ENCODE results near the gene CTSA. TPM values are rescaled to one million over a fixed set of nuclear protein-coding genes. Genes with fewer than 3 reads are reported as not detected.

The CTSA gene
- 114 and 142 TPM in 2 replicates for total RNA-seq (2014; rRNA removed; shearing (Covaris generic))

DNA sequence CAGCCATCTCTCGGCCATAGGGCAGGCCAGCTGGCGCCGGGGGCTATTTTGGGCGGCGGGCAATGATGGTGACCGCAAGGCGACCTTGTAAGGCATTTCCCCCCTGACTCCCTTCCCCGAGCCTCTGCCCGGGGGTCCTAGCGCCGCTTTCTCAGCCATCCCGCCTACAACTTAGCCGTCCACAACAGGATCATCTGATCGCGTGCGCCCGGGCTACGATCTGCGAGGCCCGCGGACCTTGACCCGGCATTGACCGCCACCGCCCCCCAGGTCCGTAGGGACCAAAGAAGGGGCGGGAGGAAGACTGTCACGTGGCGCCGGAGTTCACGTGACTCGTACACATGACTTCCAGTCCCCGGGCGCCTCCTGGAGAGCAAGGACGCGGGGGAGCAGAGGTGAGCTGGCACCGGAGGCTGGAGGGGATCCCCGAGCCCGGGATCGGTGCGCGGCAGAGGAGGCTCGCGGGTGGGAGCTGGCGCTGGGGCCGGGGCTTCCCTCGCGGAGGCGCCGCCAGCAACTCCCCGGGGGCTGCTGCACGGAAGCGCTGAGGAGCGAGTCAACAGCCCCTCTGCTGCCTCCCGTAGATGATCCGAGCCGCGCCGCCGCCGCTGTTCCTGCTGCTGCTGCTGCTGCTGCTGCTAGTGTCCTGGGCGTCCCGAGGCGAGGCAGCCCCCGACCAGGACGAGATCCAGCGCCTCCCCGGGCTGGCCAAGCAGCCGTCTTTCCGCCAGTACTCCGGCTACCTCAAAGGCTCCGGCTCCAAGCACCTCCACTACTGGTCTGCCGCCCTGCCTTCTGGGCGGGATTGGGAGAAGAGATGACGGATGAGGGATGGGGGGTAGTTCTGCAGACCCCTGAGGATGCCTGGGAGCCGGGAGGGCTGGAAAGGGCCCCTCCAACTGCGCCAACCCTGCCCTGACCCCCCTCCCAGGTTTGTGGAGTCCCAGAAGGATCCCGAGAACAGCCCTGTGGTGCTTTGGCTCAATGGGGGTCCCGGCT lies at the start of gene CTSA, which contains the start of gene NEURL2:
Gene CTSA, plus strand, starts transcription at position 351 of the 999 bp plus-strand sequence. Its CDS starts 234 bp downstream, at position 585.
Gene NEURL2, minus strand, starts transcription at position 224 of the 999 bp plus-strand sequence. Its CDS starts 217 bp downstream, at position 7.
- peak; percentile 87 for DNase-seq (ENCODE audit: low spot score)

- no peak for DNase-seq (ENCODE audit: low spot score)
Measured at GRCh38 chr20:45841407-45842129, 49.6 kb upstream of the CTSA start.

- DNase-seq (ENCODE audit: low spot score), result peak; percentile 28
Measured at GRCh38 chr20:45842169-45842812, 48.8 kb upstream of the CTSA start.

- DNase-seq (ENCODE audit: low spot score), result no peak
Measured at GRCh38 chr20:45843506-45843905, 47.6 kb upstream of the CTSA start.

GRCh38 chr20:45845452-45845851 lies 45.7 kb upstream of the CTSA start:
- DNase-seq (ENCODE audit: low spot score), result no peak

DNA sequence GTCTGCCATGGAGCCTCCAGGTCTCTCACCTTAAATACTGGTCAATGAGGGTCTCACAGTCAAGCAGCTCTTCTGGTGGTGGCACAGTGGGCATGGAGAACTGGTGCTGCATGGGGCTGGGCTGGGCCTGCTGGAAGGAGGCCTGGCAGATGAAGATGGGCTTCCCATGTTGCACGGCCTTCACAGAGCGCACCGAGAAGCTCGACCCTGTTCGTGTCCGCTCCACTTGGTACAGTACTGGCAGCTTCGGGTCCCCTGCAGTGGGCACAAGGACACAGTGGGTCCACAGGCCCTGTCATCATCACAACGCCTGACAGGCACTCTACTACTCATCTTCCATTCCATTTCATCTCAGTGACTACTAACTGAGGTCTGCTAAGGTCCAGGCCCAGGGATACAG lies 42.7 kb upstream of the CTSA start:
- DNase-seq (ENCODE audit: low spot score), result no peak

- DNase-seq (ENCODE audit: low spot score), result no peak
Measured at GRCh38 chr20:45848969-45849582, 42.1 kb upstream of the CTSA start.

- DNase-seq (ENCODE audit: low spot score), result no peak
Measured at GRCh38 chr20:45850238-45850637, 40.9 kb upstream of the CTSA start.

DNA sequence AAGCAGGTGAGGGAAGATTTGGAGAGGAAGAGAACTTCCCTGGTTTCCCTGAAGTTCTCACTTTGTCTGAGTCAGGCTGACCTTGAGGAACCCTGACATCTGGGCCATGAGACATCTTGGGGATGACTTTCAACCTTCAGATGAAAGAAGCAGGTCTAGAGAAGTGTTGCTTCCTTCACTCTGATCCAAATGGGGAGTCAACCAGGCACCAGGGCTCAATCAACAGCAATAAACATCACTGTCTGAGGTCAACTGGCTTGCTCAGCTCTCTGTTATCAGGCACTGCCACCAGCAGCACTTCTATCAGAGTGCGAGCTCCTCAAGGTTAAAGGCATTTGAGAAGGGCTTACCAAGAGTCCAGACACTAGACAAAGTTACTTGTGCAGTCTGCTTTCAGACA lies 40.2 kb upstream of the CTSA start:
- no peak for DNase-seq (ENCODE audit: low spot score)

- no peak for DNase-seq (ENCODE audit: low spot score)
Measured at GRCh38 chr20:45851501-45851900, 39.6 kb upstream of the CTSA start.

- no peak for DNase-seq (ENCODE audit: low spot score)
Measured at GRCh38 chr20:45852326-45852725, 38.8 kb upstream of the CTSA start.

- DNase-seq (ENCODE audit: low spot score), result no peak
Measured at GRCh38 chr20:45853484-45853883, 37.7 kb upstream of the CTSA start.

DNA sequence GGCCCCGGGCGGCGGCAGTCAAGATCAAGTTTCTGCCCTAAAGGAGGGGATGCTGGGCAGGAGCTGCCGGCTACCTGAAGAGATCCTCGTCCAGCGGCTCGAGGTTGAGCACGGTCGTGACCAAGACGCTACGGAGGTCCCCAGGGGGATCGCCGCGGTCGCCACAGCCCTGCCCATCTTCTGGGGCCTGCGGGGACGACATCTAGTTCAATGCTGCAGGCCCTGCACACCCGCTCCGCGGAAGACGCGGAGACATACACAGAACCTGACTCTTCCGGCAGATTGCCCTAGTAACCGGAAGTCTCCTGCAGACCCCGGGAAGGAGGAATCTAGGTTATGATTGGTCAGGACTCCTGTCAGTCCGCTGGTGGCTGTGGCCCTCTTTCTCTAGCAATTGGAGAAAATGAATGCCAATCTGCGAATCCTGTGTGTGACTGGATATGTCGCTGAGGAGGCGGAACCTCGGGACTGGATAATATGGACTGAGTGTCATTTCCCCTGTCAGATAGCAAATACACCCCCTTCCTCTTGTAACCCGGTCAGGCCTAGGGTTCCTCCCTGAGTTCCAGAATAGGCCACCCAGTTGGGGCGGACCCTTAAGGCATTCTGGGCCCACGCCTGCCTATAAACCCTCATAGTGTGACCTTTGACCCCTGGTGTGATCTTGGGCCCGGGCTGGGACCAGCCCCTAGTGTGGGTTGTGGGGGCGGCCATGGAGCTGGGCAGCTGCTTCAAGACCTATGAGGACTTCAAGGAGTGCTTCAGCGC lies 33.8 kb upstream of the CTSA start, which contains the start of the genes ACOT8 and ZSWIM3:
Gene ACOT8, minus strand, starts transcription at position 279 of the 768 bp plus-strand sequence. Its CDS starts 77 bp downstream, at position 202.
Gene ZSWIM3, plus strand, starts transcription at position 501 of the 768 bp plus-strand sequence. Its CDS starts 212 bp downstream, at position 713.
- peak; percentile 100 for DNase-seq (ENCODE audit: low spot score)

DNA sequence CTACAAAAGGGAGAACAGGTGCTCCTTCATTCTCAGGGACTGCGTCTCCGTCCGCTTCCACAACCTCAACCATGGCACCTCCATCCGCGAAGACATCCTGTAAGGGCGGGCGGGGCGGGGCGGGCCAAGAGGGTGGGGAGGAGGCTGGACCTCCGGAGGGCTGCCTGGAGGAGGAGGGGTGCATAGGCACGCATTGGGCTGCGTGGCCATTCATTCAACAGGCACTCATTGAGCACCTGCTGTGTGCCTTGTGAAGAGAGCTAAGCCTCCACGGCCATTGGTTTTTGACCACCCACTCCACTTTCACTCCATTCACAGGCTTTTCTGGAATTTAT lies 33.3 kb upstream of the CTSA start:
- DNase-seq (ENCODE audit: low spot score), result no peak

- no peak for DNase-seq (ENCODE audit: low spot score)
Measured at GRCh38 chr20:45859916-45860315, 31.2 kb upstream of the CTSA start.

- DNase-seq (ENCODE audit: low spot score), result peak; percentile 31
Measured at GRCh38 chr20:45860560-45861220, 30.4 kb upstream of the CTSA start.

DNA sequence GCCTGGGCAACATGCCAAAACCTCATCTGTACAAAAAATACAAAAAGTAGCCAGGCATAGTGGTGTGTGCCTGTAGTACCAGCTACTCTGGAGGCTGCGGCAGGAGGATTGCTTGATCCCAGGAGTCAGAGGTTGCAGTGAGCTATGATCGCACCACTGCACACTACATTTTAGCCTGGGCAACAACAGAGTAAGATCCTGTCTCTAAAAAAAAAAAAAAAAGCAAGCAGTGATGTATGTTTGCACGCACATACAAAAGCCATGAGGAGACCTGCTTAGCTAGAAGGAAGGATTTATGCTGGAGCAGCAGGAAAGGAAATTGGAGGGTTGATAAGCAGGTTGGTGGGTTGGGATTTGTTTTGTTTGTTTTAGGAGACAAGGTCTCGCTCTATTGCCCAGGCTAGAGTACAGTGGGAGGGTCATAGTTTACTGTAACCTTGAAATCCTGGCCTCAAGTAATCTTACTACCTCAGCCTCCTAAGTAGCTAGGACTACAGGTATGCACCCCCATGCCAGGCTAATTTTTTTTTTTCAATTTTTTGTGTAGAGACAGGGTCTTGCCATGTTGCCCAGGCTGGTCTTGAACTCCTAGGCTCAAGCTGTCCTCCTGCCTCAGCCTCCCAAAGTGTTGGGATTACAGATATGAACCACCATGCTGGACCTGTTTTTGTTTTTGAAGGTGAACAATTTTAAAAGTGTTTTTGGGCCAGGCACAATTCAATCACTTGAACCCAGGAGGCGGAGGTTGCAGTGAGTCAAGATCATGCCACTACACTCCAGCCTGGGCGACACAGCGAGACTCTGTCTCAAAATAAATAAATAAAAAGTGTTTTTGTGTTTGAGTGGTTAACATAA lies 29.7 kb upstream of the CTSA start:
- no peak for DNase-seq (ENCODE audit: low spot score)

GRCh38 chr20:45863543-45864470 lies 27.3 kb upstream of the CTSA start:
- no peak for DNase-seq (ENCODE audit: low spot score)
